Ishikawa (cell line): Measurements from ENCODE around the gene ANKMY2.

Source experiments
- CEBPB ChIP-seq: IDR thresholded peaks from 2 replicates; pipeline ENCODE4 v1.6.1; 2012
- CREB1 ChIP-seq: IDR thresholded peaks from 2 replicates; pipeline ENCODE4 v1.6.1; 2012; ENCODE audit warnings: low read depth
- EGR1 ChIP-seq: IDR thresholded peaks from 2 replicates; pipeline ENCODE4 v1.6.1; 2012
- EP300 ChIP-seq: IDR thresholded peaks from 2 replicates; pipeline ENCODE4 v1.6.1; 2012; ENCODE audit warnings: borderline replicate concordance
- MAX ChIP-seq: IDR thresholded peaks from 2 replicates; pipeline ENCODE4 v1.6.1; 2012
- RAD21 ChIP-seq: IDR thresholded peaks from 2 replicates; pipeline ENCODE4 v1.6.1; 2012; ENCODE audit warnings: low read depth
- TAF1 ChIP-seq: IDR thresholded peaks from 2 replicates; pipeline ENCODE4 v1.6.1; 2012; ENCODE audit warnings: low read depth, mild to moderate bottlenecking
- TCF12 ChIP-seq: IDR thresholded peaks from 2 replicates; pipeline ENCODE4 v1.6.1; 2012; ENCODE audit warnings: low read depth
- TEAD4 ChIP-seq: IDR thresholded peaks from 2 replicates; pipeline ENCODE4 v1.6.1; 2012
- USF1 ChIP-seq: IDR thresholded peaks from 2 replicates; pipeline ENCODE4 v1.6.1; 2012
- YY1 ChIP-seq: IDR thresholded peaks from 2 replicates; pipeline ENCODE4 v1.6.1; 2012; ENCODE audit warnings: low read depth

DNA sequence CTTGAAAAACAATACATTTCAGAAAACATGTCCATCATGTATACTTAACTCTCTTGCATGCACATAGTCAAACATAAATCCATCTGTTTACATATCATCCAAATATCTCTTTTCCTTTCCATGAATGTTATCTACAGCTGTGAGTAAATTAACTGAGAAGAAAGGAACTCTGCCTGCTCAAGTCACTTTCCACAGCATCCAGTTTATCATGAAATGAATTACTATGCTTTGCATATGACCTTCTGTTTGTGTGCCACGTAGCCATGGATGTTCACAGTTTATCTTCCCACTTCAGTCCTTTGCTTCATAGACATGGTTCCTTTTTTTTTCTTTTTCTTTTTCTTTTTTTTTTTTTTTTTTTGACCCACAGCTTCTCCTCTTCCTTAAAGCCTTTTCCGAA lies 40.0 kb upstream of the ANKMY2 start:
- TF ChIP-seq CEBPB (no peak), EP300 (no peak), CREB1 (no peak), RAD21 (no peak), MAX (no peak), USF1 (no peak), TEAD4 (no peak), EGR1 (no peak), TAF1 (no peak), YY1 (no peak), TCF12 (no peak)
